ENCODE data around the gene ZKSCAN5. TPM values are rescaled to one million over a fixed set of nuclear protein-coding genes. Genes with fewer than 3 reads are reported as not detected.
A peak's percentile ranks its signal among the peaks of the same experiment; 100 is the strongest.

The ZKSCAN5 gene
- total and polyA plus RNA-seq, 7 donors, result 3.0 to 12.5 (median 7.7) TPM

DNA sequence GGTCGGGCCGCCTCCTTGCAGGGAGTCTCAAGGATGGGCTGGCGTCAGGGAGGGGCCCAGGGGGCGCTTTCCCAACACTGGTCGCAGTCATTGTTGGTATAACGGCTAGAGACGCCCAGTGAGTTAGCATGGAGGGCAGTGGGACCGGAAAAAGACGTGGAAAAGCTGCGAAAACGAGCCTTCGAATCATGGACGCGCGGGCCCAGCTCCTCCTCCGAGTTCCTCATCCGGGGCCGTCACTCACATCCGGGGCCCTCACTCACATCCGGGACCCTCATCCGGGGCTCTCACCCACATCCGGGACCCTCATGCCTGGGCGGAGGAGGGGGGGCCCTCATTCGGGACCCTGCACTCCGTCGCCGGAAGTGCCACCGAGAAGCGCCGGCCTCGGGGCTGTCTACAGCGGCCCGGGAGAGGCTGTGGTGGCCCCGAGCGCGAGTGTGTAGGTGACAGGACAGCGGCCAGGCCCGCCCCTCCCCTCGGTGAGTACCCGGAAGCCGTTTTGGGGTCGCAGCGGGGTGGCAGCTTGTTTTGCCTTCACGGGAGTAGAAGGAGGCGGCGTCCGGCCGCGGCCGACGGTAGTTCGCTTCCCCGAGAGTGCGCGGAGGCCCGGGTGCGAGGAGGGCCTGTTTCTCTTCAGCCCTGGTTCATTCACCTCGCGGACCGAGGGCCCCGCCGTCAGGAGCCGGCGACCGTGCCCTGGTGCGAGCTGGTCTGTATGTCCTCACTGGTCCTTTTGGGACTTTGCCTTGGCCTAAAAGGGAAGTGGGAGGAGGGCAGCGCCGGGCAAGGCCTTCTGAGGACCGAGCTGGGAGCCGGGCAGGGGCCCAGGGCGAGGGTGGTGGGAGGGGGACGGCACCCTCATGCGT is 54.1 kb downstream of the ZKSCAN5 start, which contains the start of gene ZNF655:
Gene ZNF655 (plus strand): TSS at position 337 of the 869 bp plus-strand sequence. CDS start 1,918 bp downstream, outside the sequence.
- H3K4me1 ChIP-seq, result peaks cover 0 to 49% (median 45%) of the 10 kb centered on the region in 4 donors

DNA sequence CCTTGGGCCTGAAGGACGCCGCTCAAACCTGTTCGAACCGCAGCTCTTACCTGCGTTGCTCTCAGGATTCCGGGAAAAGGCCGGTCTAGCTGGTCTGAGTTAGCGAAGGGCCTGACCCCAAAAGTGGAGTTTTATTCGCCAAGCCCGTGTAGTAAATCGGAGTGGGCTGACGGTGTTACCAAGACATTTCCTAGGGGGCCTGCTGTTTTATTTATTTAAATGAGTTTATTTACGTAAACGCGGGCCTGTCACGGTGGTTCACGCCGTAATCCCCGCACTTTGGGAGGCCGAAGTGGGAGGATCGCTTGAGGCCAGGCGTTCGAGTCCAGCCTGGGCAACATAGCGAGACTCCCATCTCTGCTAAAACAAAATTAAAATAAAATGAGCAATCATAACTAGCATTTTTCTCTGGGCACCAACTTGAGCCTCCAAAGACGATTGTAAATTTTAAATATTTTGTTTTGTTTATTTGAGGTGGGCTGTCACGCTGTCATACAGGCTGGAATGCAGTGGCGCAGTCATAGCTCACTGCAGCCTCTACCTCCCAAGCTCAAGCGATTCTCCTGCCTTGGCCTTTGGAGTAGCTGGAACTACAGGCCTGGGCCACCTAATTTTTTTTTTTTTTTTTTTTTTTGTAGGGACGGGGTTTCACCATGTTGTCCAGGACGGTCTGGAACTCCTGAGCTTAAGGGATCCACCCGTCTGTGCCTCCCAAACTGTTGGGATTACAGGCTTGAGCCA is 54.9 kb downstream of the ZKSCAN5 start:
- H3K4me1 ChIP-seq, result peaks cover 0 to 49% (median 45%) of the 10 kb centered on the region in 4 donors
- no peak for TF ChIP-seq EP300 (IDR thresholded peaks at IDR 0.05)
- TF ChIP-seq, protein P1, sequence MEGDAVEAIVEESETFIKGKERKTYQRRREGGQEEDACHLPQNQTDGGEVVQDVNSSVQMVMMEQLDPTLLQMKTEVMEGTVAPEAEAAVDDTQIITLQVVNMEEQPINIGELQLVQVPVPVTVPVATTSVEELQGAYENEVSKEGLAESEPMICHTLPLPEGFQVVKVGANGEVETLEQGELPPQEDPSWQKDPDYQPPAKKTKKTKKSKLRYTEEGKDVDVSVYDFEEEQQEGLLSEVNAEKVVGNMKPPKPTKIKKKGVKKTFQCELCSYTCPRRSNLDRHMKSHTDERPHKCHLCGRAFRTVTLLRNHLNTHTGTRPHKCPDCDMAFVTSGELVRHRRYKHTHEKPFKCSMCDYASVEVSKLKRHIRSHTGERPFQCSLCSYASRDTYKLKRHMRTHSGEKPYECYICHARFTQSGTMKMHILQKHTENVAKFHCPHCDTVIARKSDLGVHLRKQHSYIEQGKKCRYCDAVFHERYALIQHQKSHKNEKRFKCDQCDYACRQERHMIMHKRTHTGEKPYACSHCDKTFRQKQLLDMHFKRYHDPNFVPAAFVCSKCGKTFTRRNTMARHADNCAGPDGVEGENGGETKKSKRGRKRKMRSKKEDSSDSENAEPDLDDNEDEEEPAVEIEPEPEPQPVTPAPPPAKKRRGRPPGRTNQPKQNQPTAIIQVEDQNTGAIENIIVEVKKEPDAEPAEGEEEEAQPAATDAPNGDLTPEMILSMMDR (IDR thresholded peaks at IDR 0.05), result no peak
- TF ChIP-seq POLR2AphosphoS5 (IDR thresholded peaks at IDR 0.05), result no peak
- TF ChIP-seq POLR2A (IDR thresholded peaks at IDR 0.05), result no peak
- intact Hi-C loops (cut with DNase I), result loop anchor here (2.0 to 10.0 kb wide), 4 partner anchors 55 to 1305 kb away; partner anchors contain the start of genes ARPC1A, TECPR1 and ZKSCAN5
- H3K9me3 ChIP-seq, result no peaks in the 10 kb centered on the region
- H3K4me3 ChIP-seq, result peak overlapping the region; percentile 61 to 97 (median 70)
- no peak for DNase-seq
- peak overlapping the region; percentile 93 to 98 (median 96) for H3K27ac ChIP-seq
- H3K36me3 ChIP-seq, result peaks cover 29 to 54% (median 37%) of the 10 kb centered on the region in 4 donors
- no peaks in the 10 kb centered on the region for H3K27me3 ChIP-seq
- 15 to 27% methylated on average over 31 of the region's 31 CpGs for WGBS, 2 donors

More for the DNA sequence above, 54.1 kb downstream of the ZKSCAN5 start, which contains the start of gene ZNF655:
- peak within 1 kb of the TSS; percentile 61 to 97 (median 70) for H3K4me3 ChIP-seq
- peak; percentile 75 to 80 for TF ChIP-seq POLR2A (IDR thresholded peaks at IDR 0.05)
- peak; percentile 83 to 94 (median 86) for TF ChIP-seq POLR2AphosphoS5 (IDR thresholded peaks at IDR 0.05)
- TF ChIP-seq, protein P1 (IDR thresholded peaks at IDR 0.05), result no peak
- no peaks in the 10 kb centered on the region for H3K27me3 ChIP-seq
- H3K9me3 ChIP-seq, result no peaks in the 10 kb centered on the region
- peaks cover 24 to 51% (median 29%) of the 10 kb centered on the region in 4 donors for H3K36me3 ChIP-seq
- peak within 1 kb of the TSS; percentile 93 to 98 (median 96) for H3K27ac ChIP-seq
- peak; percentile 97 for DNase-seq
- WGBS, 2 donors, result 0% methylated on average over 73 of the region's 73 CpGs
- intact Hi-C loops (cut with DNase I), result loop anchor here (2.0 to 10.0 kb wide), 4 partner anchors 54 to 1304 kb away; partner anchors contain the start of genes ARPC1A, TECPR1 and ZKSCAN5

DNA sequence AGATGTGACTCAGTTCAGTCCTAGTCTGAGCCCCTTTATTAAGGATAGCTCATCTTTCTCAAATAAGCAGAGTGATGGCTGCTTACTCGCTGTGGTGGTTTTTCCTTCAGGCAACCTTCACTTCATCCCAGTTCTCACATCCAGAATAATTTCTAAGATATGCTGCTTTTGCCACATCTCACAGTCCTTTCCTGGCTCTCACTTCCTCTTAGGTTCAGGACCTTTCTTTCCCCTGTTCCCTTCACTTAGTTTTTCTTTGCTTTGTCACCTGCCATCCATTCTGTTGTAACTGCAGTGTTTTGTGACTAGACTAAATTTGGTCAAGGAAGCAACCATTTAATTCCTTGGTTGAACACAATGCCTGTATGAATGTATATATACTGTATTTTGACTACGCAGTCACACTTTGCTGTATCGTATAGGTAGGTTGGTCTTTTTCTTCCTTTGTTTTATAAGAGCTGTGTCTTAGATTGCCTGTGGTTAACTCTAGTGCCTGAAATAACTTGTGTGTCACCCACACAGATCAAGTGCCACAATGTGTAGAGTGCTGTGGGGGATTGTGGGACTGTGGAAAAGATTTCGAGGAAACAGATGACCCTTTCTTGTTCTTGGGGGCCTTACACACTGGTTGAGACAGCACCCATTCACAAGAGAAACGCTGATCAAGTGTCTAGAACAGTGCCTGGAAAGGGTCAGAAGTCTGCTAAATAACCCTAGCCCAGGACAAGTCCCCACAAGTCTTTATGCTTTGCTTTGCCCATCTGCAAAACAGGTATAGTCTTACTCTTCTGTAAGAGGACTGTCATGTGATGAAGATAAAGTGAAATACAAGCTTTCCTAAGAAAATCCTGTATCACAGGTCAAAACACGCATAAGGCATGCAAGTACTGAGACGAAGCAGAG is 56.6 kb downstream of the ZKSCAN5 start:
- Histone ChIP-seq H3K9me3 (no peaks in the 10 kb centered on the region), H3K4me3 (no peak overlapping the region), H3K36me3 (peaks cover 29 to 60% (median 41%) of the 10 kb centered on the region in 4 donors), H3K27ac (peak overlapping the region in 1 of 4 donors; percentile 95), H3K4me1 (peaks cover 0 to 49% (median 45%) of the 10 kb centered on the region in 4 donors), H3K27me3 (no peaks in the 10 kb centered on the region)
- WGBS, 2 donors, result 94 to 95% methylated on average over 7 of the region's 7 CpGs
- TF ChIP-seq POLR2AphosphoS5 (IDR thresholded peaks at IDR 0.05) (no peak), POLR2A (IDR thresholded peaks at IDR 0.05) (no peak), EP300 (IDR thresholded peaks at IDR 0.05) (no peak)
- TF ChIP-seq, protein P1 (IDR thresholded peaks at IDR 0.05), result no peak
- DNase-seq, result no peak
- intact Hi-C loops (cut with DNase I), result no loop called here

DNA sequence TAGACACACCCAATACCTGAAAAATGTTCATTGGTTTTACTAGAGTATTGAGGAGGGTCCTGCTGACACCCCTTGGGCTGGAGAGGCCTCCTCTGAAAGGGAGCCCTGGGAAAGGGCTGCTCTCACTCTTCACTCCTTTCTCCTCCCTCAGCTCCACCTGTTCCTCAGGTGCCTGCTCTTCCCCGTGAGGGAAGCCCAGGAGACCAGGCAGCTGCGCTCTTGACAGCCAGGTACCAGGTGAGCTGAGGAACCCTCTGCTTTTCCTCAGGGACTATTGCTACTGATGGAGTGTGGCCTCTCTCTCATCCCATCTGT is 57.2 kb downstream of the ZKSCAN5 start:
- Histone ChIP-seq H3K27ac (no peak overlapping the region), H3K9me3 (no peaks in the 10 kb centered on the region), H3K4me1 (peaks cover 0 to 45% (median 41%) of the 10 kb centered on the region in 4 donors), H3K27me3 (no peaks in the 10 kb centered on the region), H3K4me3 (no peak overlapping the region), H3K36me3 (peaks cover 29 to 63% (median 41%) of the 10 kb centered on the region in 4 donors)
- DNase-seq, result no peak
- intact Hi-C loops (cut with DNase I), result no loop called here
- TF ChIP-seq POLR2A (IDR thresholded peaks at IDR 0.05), result no peak
- TF ChIP-seq, protein P1 (IDR thresholded peaks at IDR 0.05), result no peak
- no peak for TF ChIP-seq EP300 (IDR thresholded peaks at IDR 0.05)
- no peak for TF ChIP-seq POLR2AphosphoS5 (IDR thresholded peaks at IDR 0.05)
- 97 to 100% methylated on average over 2 of the region's 2 CpGs for WGBS, 2 donors
